Activated naive CD8-positive, alpha-beta T cell treated with anti-CD3 and anti-CD28 coated beads, Interleukin-2, amount 50 U/mL, for 16 hours (primary cell): Measurements from ENCODE around the gene PWWP2B.

Experiments used
- DNase-seq: peaks from one replicate; pipeline ENCODE4 v3.0.0-alpha.2; 2020; ENCODE audit warnings: low read depth, low spot score

Gene PWWP2B

GRCh38 chr10:132458071-132458585 is 61.1 kb downstream of the PWWP2B start:
- no peak for DNase-seq

- DNase-seq = peak; percentile 43
Measured at GRCh38 chr10:132458586-132459300, 61.7 kb downstream of the PWWP2B start.

- DNase-seq = no peak
Measured at GRCh38 chr10:132459301-132460003, 62.5 kb downstream of the PWWP2B start.

GRCh38 chr10:132460071-132460470 is 63.1 kb downstream of the PWWP2B start:
- no peak for DNase-seq

- DNase-seq = no peak
Measured at GRCh38 chr10:132460691-132461090, 63.7 kb downstream of the PWWP2B start.

- DNase-seq = no peak
Measured at GRCh38 chr10:132461103-132461682, 64.2 kb downstream of the PWWP2B start.

- no peak for DNase-seq
Measured at GRCh38 chr10:132461683-132462231, 64.8 kb downstream of the PWWP2B start.

- no peak for DNase-seq
Measured at GRCh38 chr10:132462463-132463332, 65.7 kb downstream of the PWWP2B start.

- no peak for DNase-seq
Measured at GRCh38 chr10:132463333-132464255, 66.6 kb downstream of the PWWP2B start.

- no peak for DNase-seq
Measured at GRCh38 chr10:132464256-132465192, 67.5 kb downstream of the PWWP2B start.

- no peak for DNase-seq
Measured at GRCh38 chr10:132465193-132465888, 68.3 kb downstream of the PWWP2B start.

- no peak for DNase-seq
Measured at GRCh38 chr10:132465889-132466519, 69.0 kb downstream of the PWWP2B start.

GRCh38 chr10:132466520-132467463 is 69.8 kb downstream of the PWWP2B start:
- no peak for DNase-seq
